H9 (cell line): ENCODE results near the gene ADSL. TPM values are rescaled to one million over a fixed set of nuclear protein-coding genes. Genes with fewer than 3 reads are reported as not detected.

Source experiments
- DNase-seq: peaks from one replicate; pipeline ENCODE4 v3.0.0-alpha.2; 2017
- H2AFZ ChIP-seq: one replicate; pipeline ENCODE4 v1.6.1; 2013; ENCODE audit warnings: mild to moderate bottlenecking, low read length, control low read depth, moderate library complexity
- H2AK5ac ChIP-seq: 2 replicates; pipeline ENCODE4 v1.6.1; 2013; ENCODE audit warnings: low read length, control low read depth, mixed read lengths; ENCODE audit not compliant: insufficient read length
- H2BK120ac ChIP-seq: one replicate; pipeline ENCODE4 v1.6.1; 2013; ENCODE audit warnings: low read depth, mild to moderate bottlenecking, low read length, control low read depth, inconsistent platforms; ENCODE audit not compliant: poor library complexity, severe bottlenecking
- H2BK12ac ChIP-seq: 2 replicates; pipeline ENCODE4 v1.6.1; 2013; ENCODE audit warnings: low read length, control low read depth, mixed read lengths, low read depth; ENCODE audit not compliant: insufficient read length
- H2BK15ac ChIP-seq: 2 replicates; pipeline ENCODE4 v1.6.1; 2013; ENCODE audit warnings: low read depth, low read length, control low read depth
- H2BK20ac ChIP-seq: one replicate; pipeline ENCODE4 v1.6.1; 2013; ENCODE audit warnings: low read depth, mild to moderate bottlenecking, low read length, control low read depth, inconsistent platforms; ENCODE audit not compliant: poor library complexity, severe bottlenecking
- H2BK5ac ChIP-seq: 2 replicates; pipeline ENCODE4 v1.6.1; 2013; ENCODE audit warnings: low read length, control low read depth, mixed read lengths; ENCODE audit not compliant: insufficient read length
- H3K14ac ChIP-seq: 2 replicates; pipeline ENCODE4 v1.6.1; 2013; ENCODE audit warnings: low read length, control low read depth; ENCODE audit not compliant: insufficient read depth
- H3K18ac ChIP-seq: 2 replicates; pipeline ENCODE4 v1.6.1; 2013; ENCODE audit warnings: low read depth, mild to moderate bottlenecking, mixed read lengths, low read length, control low read depth; ENCODE audit not compliant: insufficient read length
- H3K23ac ChIP-seq: 2 replicates; pipeline ENCODE4 v1.6.1; 2013; ENCODE audit warnings: low read length, control low read depth, mixed read lengths, low read depth; ENCODE audit not compliant: insufficient read length
- H3K23me2 ChIP-seq: 2 replicates; pipeline ENCODE4 v1.6.1; 2013; ENCODE audit warnings: low read depth, mild to moderate bottlenecking, mixed read lengths, low read length, control low read depth; ENCODE audit not compliant: insufficient read length, poor library complexity, severe bottlenecking
- H3K27ac ChIP-seq: 2 replicates; pipeline ENCODE4 v1.5.1; 2013; ENCODE audit warnings: low read length, control low read depth, mixed read lengths, low read depth; ENCODE audit not compliant: insufficient read length
- H3K27me3 ChIP-seq: 2 replicates; pipeline ENCODE4 v1.6.1; 2013; ENCODE audit warnings: low read length, control low read depth, inconsistent platforms; ENCODE audit not compliant: insufficient read depth
- H3K4ac ChIP-seq: 2 replicates; pipeline ENCODE4 v1.6.1; 2013; ENCODE audit warnings: low read depth, mild to moderate bottlenecking, control low read depth, inconsistent platforms, low read length, moderate library complexity
- H3K4me1 ChIP-seq: 2 replicates; pipeline ENCODE4 v1.6.1; 2013; ENCODE audit warnings: low read length, control low read depth, inconsistent platforms; ENCODE audit not compliant: insufficient read depth
- H3K4me2 ChIP-seq: 2 replicates; pipeline ENCODE4 v1.6.1; 2013; ENCODE audit warnings: low read length, control low read depth, mixed read lengths; ENCODE audit not compliant: insufficient read length, insufficient read depth
- H3K56ac ChIP-seq: 2 replicates; pipeline ENCODE4 v1.6.1; 2013; ENCODE audit warnings: low read depth, mild to moderate bottlenecking, mixed read lengths, low read length, control low read depth; ENCODE audit not compliant: insufficient read length
- H3K79me1 ChIP-seq: 2 replicates; pipeline ENCODE4 v1.6.1; 2013; ENCODE audit warnings: low read depth, mild to moderate bottlenecking, moderate library complexity, low read length, control low read depth, inconsistent platforms; ENCODE audit not compliant: insufficient read depth, poor library complexity, severe bottlenecking
- H3K79me2 ChIP-seq: 2 replicates; pipeline ENCODE4 v1.6.1; 2013; ENCODE audit warnings: low read length, control low read depth, inconsistent platforms; ENCODE audit not compliant: insufficient read depth
- H3K9ac ChIP-seq: 2 replicates; pipeline ENCODE4 v1.6.1; 2013; ENCODE audit warnings: low read length, control low read depth, mixed read lengths; ENCODE audit not compliant: insufficient read length; ENCODE audit errors: extremely low read depth
- H3K9me3 ChIP-seq: one replicate; pipeline ENCODE4 v1.6.1; 2013; ENCODE audit warnings: low read depth, low read length, inconsistent platforms; ENCODE audit not compliant: control insufficient read depth
- H3T11ph ChIP-seq: one replicate; pipeline ENCODE4 v1.6.1; 2013; ENCODE audit warnings: mild to moderate bottlenecking, low read length, control low read depth, inconsistent platforms
- H4K20me1 ChIP-seq: one replicate; pipeline ENCODE4 v1.6.1; 2013; ENCODE audit not compliant: control insufficient read depth, insufficient read length, insufficient read depth
- H4K5ac ChIP-seq: 2 replicates; pipeline ENCODE4 v1.6.1; 2013; ENCODE audit warnings: low read depth, mild to moderate bottlenecking, mixed read lengths, low read length, control low read depth; ENCODE audit not compliant: insufficient read length
- H4K8ac ChIP-seq: replicated peaks from 2 replicates; pipeline ENCODE4 v1.6.1; 2013; ENCODE audit warnings: low read length, control low read depth, mixed read lengths, low read depth; ENCODE audit not compliant: insufficient read length
- H4K91ac ChIP-seq: 2 replicates; pipeline ENCODE4 v1.6.1; 2013; ENCODE audit warnings: low read depth, mild to moderate bottlenecking, moderate library complexity, mixed read lengths, low read length, control low read depth; ENCODE audit not compliant: insufficient read length
- H3K27ac Mint-ChIP-seq, 3 experiments: 2 replicates in 2 of 3; 3 replicates in 1 of 3; pipeline ENCODE4 v1.8.0; 2020 to 2021; ENCODE audit warnings: mixed read lengths in 3 of 3, mild to moderate bottlenecking in 1 of 3, moderate library complexity in 1 of 3
- H3K27me3 Mint-ChIP-seq: 2 replicates; pipeline ENCODE4 v1.8.0; 2021; ENCODE audit warnings: low read depth, mild to moderate bottlenecking, moderate library complexity, mixed read lengths
- H3K36me3 Mint-ChIP-seq, 3 experiments: 2 replicates in 2 of 3; 3 replicates in 1 of 3; pipeline ENCODE4 v1.8.0; 2020 to 2021; ENCODE audit warnings: low read depth in 3 of 3, mixed read lengths in 3 of 3; ENCODE audit not compliant: insufficient read depth in 1 of 3
- H3K4me1 Mint-ChIP-seq, 2 experiments: 2 replicates each; pipeline ENCODE4 v1.8.0; 2020; ENCODE audit warnings: mixed read lengths in 2 of 2
- H3K4me3 Mint-ChIP-seq, 2 experiments: 2 replicates in 1 of 2; 3 replicates in 1 of 2; pipeline ENCODE4 v1.8.0; 2020 to 2021; ENCODE audit warnings: mild to moderate bottlenecking in 2 of 2, mixed read lengths in 2 of 2, moderate library complexity in 1 of 2
- H3K9me3 Mint-ChIP-seq, 2 experiments: 2 replicates in 1 of 2; 3 replicates in 1 of 2; pipeline ENCODE4 v1.8.0; 2020; ENCODE audit warnings: mild to moderate bottlenecking in 2 of 2, mixed read lengths in 2 of 2, moderate library complexity in 1 of 2
- WGBS: extraction: QIAGEN DNeasy Blood & Tissue Kit; methylation state at CpG from one replicate; pipeline ENCODE4 v1.1.7; 2013; ENCODE audit warnings: missing lambda C conversion rate, low lambda C conversion rate, mixed read lengths; ENCODE audit not compliant: insufficient read length; ENCODE audit errors: extremely low coverage; 5-methylcytosine and 5-hydroxymethylcytosine counted together
- total RNA-seq: library from RNA; stranded (reverse); gene quantifications from 2 replicates; pipeline ENCODE4 v1.2.1, GENCODE V29; 2021
- TF ChIP-seq, protein P1 (sequence below): fragments of 200-600 bp; sonication (generic); conservative IDR thresholded peaks from 3 replicates; pipeline ENCODE4 v1.8.0; 2021; ENCODE audit warnings: antibody characterized with exemption, mild to moderate bottlenecking

The ADSL gene
- total RNA-seq, 1 experiment from 2014 or later: 175 TPM

GRCh38 chr22:40396882-40397281 is 50.6 kb downstream of the ADSL start:
- H3K23me2 ChIP-seq: no peaks in the 10 kb centered on the region
- H3K23ac ChIP-seq: no peak overlapping the region
- H4K20me1 ChIP-seq: peaks cover 2% of the 10 kb centered on the region
- Mint-ChIP-seq H3K4me1 (peaks cover 14 to 16% of the 10 kb centered on the region in 2 experiments), H3K27me3 (no peaks in the 10 kb centered on the region), H3K4me3 (peak overlapping the region in 1 of 2 experiments; percentile 38; a peak in 2 of 5 replicates), H3K9me3 (no peaks in the 10 kb centered on the region), H3K36me3 (peaks cover 5 to 19% (median 19%) of the 10 kb centered on the region in 3 experiments; a peak in 6 of 7 replicates), H3K27ac (peak overlapping the region in 2 of 3 experiments; percentile 52 to 65; a peak in 3 of 7 replicates)
- H3K4me2 ChIP-seq: no peak overlapping the region
- no peak overlapping the region for H2BK12ac ChIP-seq
- no peak overlapping the region for H3K56ac ChIP-seq
- no peaks in the 10 kb centered on the region for H3K9me3 ChIP-seq
- no peak overlapping the region for H2BK120ac ChIP-seq
- H3K4ac ChIP-seq: no peak overlapping the region
- no peaks in the 10 kb centered on the region for H3K79me1 ChIP-seq
- H3K9ac ChIP-seq: no peak overlapping the region
- no peak overlapping the region for H2BK15ac ChIP-seq
- H2BK5ac ChIP-seq: no peak overlapping the region
- H3K79me2 ChIP-seq: no peaks in the 10 kb centered on the region
- H2AK5ac ChIP-seq: no peak overlapping the region
- no peak overlapping the region for H3K14ac ChIP-seq
- H3K27me3 ChIP-seq: no peaks in the 10 kb centered on the region
- WGBS: no CpG with 5 or more reads among the region's 4 CpGs
- H4K91ac ChIP-seq: no peak overlapping the region
- H2AFZ ChIP-seq: no peak overlapping the region
- DNase-seq: peak; percentile 68
- no peak overlapping the region for H4K5ac ChIP-seq
- H3K27ac ChIP-seq: no peak overlapping the region
- no peak overlapping the region for H2BK20ac ChIP-seq
- no peak overlapping the region for H4K8ac ChIP-seq
- H3T11ph ChIP-seq: no peak overlapping the region
- no peaks in the 10 kb centered on the region; the same call in 1 of the 2 replicates for H3K4me1 ChIP-seq
- H3K18ac ChIP-seq: no peak overlapping the region
- TF ChIP-seq, protein P1, sequence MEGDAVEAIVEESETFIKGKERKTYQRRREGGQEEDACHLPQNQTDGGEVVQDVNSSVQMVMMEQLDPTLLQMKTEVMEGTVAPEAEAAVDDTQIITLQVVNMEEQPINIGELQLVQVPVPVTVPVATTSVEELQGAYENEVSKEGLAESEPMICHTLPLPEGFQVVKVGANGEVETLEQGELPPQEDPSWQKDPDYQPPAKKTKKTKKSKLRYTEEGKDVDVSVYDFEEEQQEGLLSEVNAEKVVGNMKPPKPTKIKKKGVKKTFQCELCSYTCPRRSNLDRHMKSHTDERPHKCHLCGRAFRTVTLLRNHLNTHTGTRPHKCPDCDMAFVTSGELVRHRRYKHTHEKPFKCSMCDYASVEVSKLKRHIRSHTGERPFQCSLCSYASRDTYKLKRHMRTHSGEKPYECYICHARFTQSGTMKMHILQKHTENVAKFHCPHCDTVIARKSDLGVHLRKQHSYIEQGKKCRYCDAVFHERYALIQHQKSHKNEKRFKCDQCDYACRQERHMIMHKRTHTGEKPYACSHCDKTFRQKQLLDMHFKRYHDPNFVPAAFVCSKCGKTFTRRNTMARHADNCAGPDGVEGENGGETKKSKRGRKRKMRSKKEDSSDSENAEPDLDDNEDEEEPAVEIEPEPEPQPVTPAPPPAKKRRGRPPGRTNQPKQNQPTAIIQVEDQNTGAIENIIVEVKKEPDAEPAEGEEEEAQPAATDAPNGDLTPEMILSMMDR: no peak
